Measurements from ENCODE around the gene TRIM71. TPM values are rescaled to one million over a fixed set of nuclear protein-coding genes. Genes with fewer than 3 reads are reported as not detected.

TRIM71 gene
- polyA plus RNA-seq, 1 donor from 2014 or later, result not detected

GRCh38 chr3:32877598-32877997 lies 59.8 kb downstream of the TRIM71 start:
- H3K36me3 Mint-ChIP-seq, result peaks cover 2% of the 10 kb centered on the region
- H3K4me1 Mint-ChIP-seq, result no peaks in the 10 kb centered on the region
- H3K9me3 Mint-ChIP-seq, result peaks cover 0 to 4% (median 0%) of the 10 kb centered on the region in 3 donors
- H3K27me3 Mint-ChIP-seq, result peaks cover 1% of the 10 kb centered on the region
- no peak overlapping the region for H3K4me3 Mint-ChIP-seq
- no peak overlapping the region for H3K27ac Mint-ChIP-seq

GRCh38 chr3:32880225-32880624 lies 62.4 kb downstream of the TRIM71 start:
- Mint-ChIP-seq H3K4me1 (peaks cover 0 to 5% (median 5%) of the 10 kb centered on the region in 3 donors), H3K36me3 (peaks cover 2% of the 10 kb centered on the region), H3K9me3 (peaks cover 0 to 4% (median 0%) of the 10 kb centered on the region in 3 donors), H3K27ac (no peak overlapping the region), H3K4me3 (no peak overlapping the region), H3K27me3 (peaks cover 3% of the 10 kb centered on the region)

- peaks cover 0 to 4% (median 0%) of the 10 kb centered on the region in 3 donors for H3K9me3 Mint-ChIP-seq
- H3K4me3 Mint-ChIP-seq, result no peak overlapping the region
- peaks cover 2% of the 10 kb centered on the region for H3K36me3 Mint-ChIP-seq
- H3K27ac Mint-ChIP-seq, result no peak overlapping the region
- peaks cover 2% of the 10 kb centered on the region for H3K27me3 Mint-ChIP-seq
- peaks cover 0 to 5% (median 5%) of the 10 kb centered on the region in 3 donors for H3K4me1 Mint-ChIP-seq
Measured at GRCh38 chr3:32881624-32882023, 63.8 kb downstream of the TRIM71 start.

- Mint-ChIP-seq H3K27ac (no peak overlapping the region), H3K36me3 (peaks cover 2% of the 10 kb centered on the region), H3K4me1 (peaks cover 0 to 5% (median 5%) of the 10 kb centered on the region in 3 donors), H3K27me3 (peaks cover 2% of the 10 kb centered on the region), H3K4me3 (no peak overlapping the region), H3K9me3 (peaks cover 0 to 4% (median 0%) of the 10 kb centered on the region in 3 donors)
Measured at GRCh38 chr3:32882189-32882588, 64.4 kb downstream of the TRIM71 start.

- H3K9me3 Mint-ChIP-seq, result peaks cover 0 to 2% (median 0%) of the 10 kb centered on the region in 3 donors
- peaks cover 2% of the 10 kb centered on the region for H3K27me3 Mint-ChIP-seq
- H3K27ac Mint-ChIP-seq, result peak overlapping the region in 1 of 3 donors; percentile 8
- H3K4me3 Mint-ChIP-seq, result no peak overlapping the region
- peaks cover 0 to 5% (median 5%) of the 10 kb centered on the region in 3 donors for H3K4me1 Mint-ChIP-seq
- H3K36me3 Mint-ChIP-seq, result peaks cover 2% of the 10 kb centered on the region
Measured at GRCh38 chr3:32882603-32883025, 64.8 kb downstream of the TRIM71 start.

GRCh38 chr3:32883817-32884216 lies 66.0 kb downstream of the TRIM71 start:
- Mint-ChIP-seq H3K9me3 (no peaks in the 10 kb centered on the region), H3K4me3 (no peak overlapping the region), H3K36me3 (peaks cover 3% of the 10 kb centered on the region), H3K27me3 (peaks cover 2% of the 10 kb centered on the region), H3K4me1 (peaks cover 0 to 6% (median 5%) of the 10 kb centered on the region in 3 donors), H3K27ac (no peak overlapping the region)

GRCh38 chr3:32884591-32884990 lies 66.8 kb downstream of the TRIM71 start:
- Mint-ChIP-seq H3K4me1 (peaks cover 0 to 8% (median 5%) of the 10 kb centered on the region in 3 donors), H3K27me3 (peaks cover 2% of the 10 kb centered on the region), H3K9me3 (no peaks in the 10 kb centered on the region), H3K4me3 (no peak overlapping the region), H3K27ac (no peak overlapping the region), H3K36me3 (peaks cover 5% of the 10 kb centered on the region)

GRCh38 chr3:32885283-32885901 lies 67.6 kb downstream of the TRIM71 start:
- no peak overlapping the region for H3K27ac Mint-ChIP-seq
- no peak overlapping the region for H3K4me3 Mint-ChIP-seq
- no peaks in the 10 kb centered on the region for H3K9me3 Mint-ChIP-seq
- peaks cover 2% of the 10 kb centered on the region for H3K27me3 Mint-ChIP-seq
- peaks cover 0 to 8% (median 5%) of the 10 kb centered on the region in 3 donors for H3K4me1 Mint-ChIP-seq
- peaks cover 5% of the 10 kb centered on the region for H3K36me3 Mint-ChIP-seq

GRCh38 chr3:32886296-32886695 lies 68.5 kb downstream of the TRIM71 start:
- Mint-ChIP-seq H3K9me3 (no peaks in the 10 kb centered on the region), H3K27ac (no peak overlapping the region), H3K36me3 (peaks cover 4% of the 10 kb centered on the region), H3K4me3 (no peak overlapping the region), H3K4me1 (peaks cover 0 to 8% (median 5%) of the 10 kb centered on the region in 3 donors), H3K27me3 (peaks cover 2% of the 10 kb centered on the region)

GRCh38 chr3:32886911-32887310 lies 69.1 kb downstream of the TRIM71 start:
- H3K4me3 Mint-ChIP-seq, result no peak overlapping the region
- H3K9me3 Mint-ChIP-seq, result no peaks in the 10 kb centered on the region
- H3K36me3 Mint-ChIP-seq, result peaks cover 3% of the 10 kb centered on the region
- H3K27ac Mint-ChIP-seq, result no peak overlapping the region
- H3K4me1 Mint-ChIP-seq, result peaks cover 0 to 8% (median 5%) of the 10 kb centered on the region in 3 donors
- peaks cover 2% of the 10 kb centered on the region for H3K27me3 Mint-ChIP-seq

GRCh38 chr3:32888739-32889138 lies 70.9 kb downstream of the TRIM71 start:
- Mint-ChIP-seq H3K9me3 (no peaks in the 10 kb centered on the region), H3K4me3 (no peak overlapping the region), H3K27me3 (no peaks in the 10 kb centered on the region), H3K27ac (peak overlapping the region in 1 of 3 donors; percentile 1), H3K36me3 (peaks cover 3% of the 10 kb centered on the region), H3K4me1 (peaks cover 0 to 3% (median 0%) of the 10 kb centered on the region in 3 donors)

GRCh38 chr3:32890420-32891276 lies 72.9 kb downstream of the TRIM71 start:
- H3K27ac Mint-ChIP-seq, result no peak overlapping the region

GRCh38 chr3:32891365-32891764 lies 73.6 kb downstream of the TRIM71 start:
- Mint-ChIP-seq H3K4me1 (peaks cover 0 to 3% (median 0%) of the 10 kb centered on the region in 3 donors), H3K36me3 (peaks cover 3% of the 10 kb centered on the region), H3K4me3 (no peak overlapping the region), H3K27ac (no peak overlapping the region), H3K9me3 (peaks cover 0 to 3% (median 0%) of the 10 kb centered on the region in 3 donors), H3K27me3 (no peaks in the 10 kb centered on the region)

More at GRCh38 chr3:32890420-32891276, 72.9 kb downstream of the TRIM71 start:
- Mint-ChIP-seq H3K4me1 (peaks cover 0 to 3% (median 0%) of the 10 kb centered on the region in 3 donors), H3K9me3 (peaks cover 0 to 3% (median 0%) of the 10 kb centered on the region in 3 donors), H3K36me3 (peaks cover 3% of the 10 kb centered on the region), H3K27me3 (no peaks in the 10 kb centered on the region), H3K4me3 (no peak overlapping the region)

GRCh38 chr3:32892625-32893598 lies 75.1 kb downstream of the TRIM71 start:
- Mint-ChIP-seq H3K36me3 (peaks cover 3% of the 10 kb centered on the region), H3K4me3 (no peak overlapping the region), H3K27ac (no peak overlapping the region), H3K4me1 (peaks cover 0 to 3% (median 0%) of the 10 kb centered on the region in 3 donors), H3K27me3 (no peaks in the 10 kb centered on the region), H3K9me3 (peaks cover 0 to 3% (median 0%) of the 10 kb centered on the region in 3 donors)

Data from IgD-negative memory B cell (primary cell).